Measurements from ENCODE around the gene CLASP2. TPM values are rescaled to one million over a fixed set of nuclear protein-coding genes. Genes with fewer than 3 reads are reported as not detected.

Gene CLASP2
- total RNA-seq, 1 experiment from 2014 or later: 36.5 TPM

DNA sequence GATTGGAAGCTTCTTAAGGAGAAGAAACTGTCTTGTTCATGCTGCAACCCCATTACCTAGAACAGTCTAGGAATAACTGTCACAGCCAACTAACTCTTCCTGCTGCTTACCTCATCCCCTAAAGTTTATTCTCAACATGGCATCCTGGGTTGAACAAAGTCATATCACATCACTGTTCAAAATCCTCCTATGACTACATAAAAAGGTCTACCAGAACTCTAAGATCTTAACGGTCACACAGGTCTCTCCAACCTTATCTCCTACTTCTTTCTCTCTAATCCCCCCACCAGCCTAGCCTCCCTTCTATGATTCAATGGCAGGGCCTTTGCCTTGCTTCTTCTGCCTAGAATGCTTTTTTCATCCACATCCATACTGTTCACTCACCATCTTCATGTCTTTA, 69.3 kb downstream of the CLASP2 start:
- BruUV-seq (replicated peaks): no TSS peak
- H3K4me2 ChIP-seq: no peak overlapping the region
- TF ChIP-seq, protein P1, sequence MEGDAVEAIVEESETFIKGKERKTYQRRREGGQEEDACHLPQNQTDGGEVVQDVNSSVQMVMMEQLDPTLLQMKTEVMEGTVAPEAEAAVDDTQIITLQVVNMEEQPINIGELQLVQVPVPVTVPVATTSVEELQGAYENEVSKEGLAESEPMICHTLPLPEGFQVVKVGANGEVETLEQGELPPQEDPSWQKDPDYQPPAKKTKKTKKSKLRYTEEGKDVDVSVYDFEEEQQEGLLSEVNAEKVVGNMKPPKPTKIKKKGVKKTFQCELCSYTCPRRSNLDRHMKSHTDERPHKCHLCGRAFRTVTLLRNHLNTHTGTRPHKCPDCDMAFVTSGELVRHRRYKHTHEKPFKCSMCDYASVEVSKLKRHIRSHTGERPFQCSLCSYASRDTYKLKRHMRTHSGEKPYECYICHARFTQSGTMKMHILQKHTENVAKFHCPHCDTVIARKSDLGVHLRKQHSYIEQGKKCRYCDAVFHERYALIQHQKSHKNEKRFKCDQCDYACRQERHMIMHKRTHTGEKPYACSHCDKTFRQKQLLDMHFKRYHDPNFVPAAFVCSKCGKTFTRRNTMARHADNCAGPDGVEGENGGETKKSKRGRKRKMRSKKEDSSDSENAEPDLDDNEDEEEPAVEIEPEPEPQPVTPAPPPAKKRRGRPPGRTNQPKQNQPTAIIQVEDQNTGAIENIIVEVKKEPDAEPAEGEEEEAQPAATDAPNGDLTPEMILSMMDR (conservative IDR thresholded peaks at IDR 0.05): no peak
- no peak for TF ChIP-seq EZH2 (IDR thresholded peaks at IDR 0.05; ENCODE audit: low read depth)
- no peaks in the 10 kb centered on the region for H3K36me3 ChIP-seq (ENCODE audit: low read depth)
- no peaks in the 10 kb centered on the region for H3K79me2 ChIP-seq (ENCODE audit: low read depth)
- ChIA-PET CTCF (no interaction called here), POLR2A (ENCODE audit: unreplicated experiment) (no interaction called here)
- intact Hi-C loops (cut with micrococcal nuclease; ENCODE audit: unreplicated experiment): no loop called here
- no peak overlapping the region for H2AFZ ChIP-seq
- no peaks in the 10 kb centered on the region for H3K4me1 ChIP-seq (replicated peaks; ENCODE audit: insufficient read depth)
- DNase-seq: no peak
- no peak overlapping the region for H3K27ac ChIP-seq
- no peaks in the 10 kb centered on the region for H3K9me2 ChIP-seq (ENCODE audit: insufficient read depth)
- H3K9me3 ChIP-seq (ENCODE audit: insufficient read depth, low read depth): no peaks in the 10 kb centered on the region
- H3K4me3 ChIP-seq: no peak overlapping the region
- H3F3A ChIP-seq (ENCODE audit: insufficient read depth, low read depth): no peaks in the 10 kb centered on the region
- no peaks in the 10 kb centered on the region for H3K27me3 ChIP-seq (ENCODE audit: insufficient read depth, low read depth)
- no peaks in the 10 kb centered on the region for H4K20me1 ChIP-seq (ENCODE audit: insufficient read depth)

DNA sequence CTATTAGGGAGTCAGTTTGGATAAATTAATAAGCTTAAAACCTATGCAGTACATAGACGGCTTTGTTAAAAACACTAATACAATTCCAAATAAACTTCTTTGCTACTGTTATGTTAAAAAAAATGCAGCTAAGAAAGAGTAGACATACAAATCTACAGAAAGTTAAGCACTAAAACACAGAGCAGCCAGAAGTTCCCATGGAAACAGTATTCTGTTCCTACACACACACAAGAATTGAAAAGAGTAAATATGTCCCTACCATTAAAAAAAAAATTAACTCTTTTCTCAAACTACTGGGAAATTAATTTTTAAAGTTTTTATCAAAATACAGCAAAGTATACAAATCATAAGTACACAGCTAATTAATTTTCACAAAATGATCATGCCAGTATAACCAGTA, 71.6 kb downstream of the CLASP2 start:
- TF ChIP-seq EZH2 (IDR thresholded peaks at IDR 0.05; ENCODE audit: low read depth): no peak
- TF ChIP-seq, protein P1 (conservative IDR thresholded peaks at IDR 0.05): no peak
- H3K9me3 ChIP-seq (ENCODE audit: insufficient read depth, low read depth): no peaks in the 10 kb centered on the region
- no TSS peak for BruUV-seq (replicated peaks)
- POLR2A ChIA-PET (ENCODE audit: unreplicated experiment): interaction anchor here (0.6 kb wide), 1 partner anchor 166 kb away, joined by 6 read pairs; no protein-coding TSS in a partner anchor
- no peaks in the 10 kb centered on the region for H3F3A ChIP-seq (ENCODE audit: insufficient read depth, low read depth)
- H3K9me2 ChIP-seq (ENCODE audit: insufficient read depth): no peaks in the 10 kb centered on the region
- no peaks in the 10 kb centered on the region for H3K36me3 ChIP-seq (ENCODE audit: low read depth)
- H3K4me1 ChIP-seq (replicated peaks; ENCODE audit: insufficient read depth): no peaks in the 10 kb centered on the region
- no peaks in the 10 kb centered on the region for H3K27me3 ChIP-seq (ENCODE audit: insufficient read depth, low read depth)
- no peak overlapping the region for H3K27ac ChIP-seq
- intact Hi-C loops (cut with micrococcal nuclease; ENCODE audit: unreplicated experiment): no loop called here
- CTCF ChIA-PET: no interaction called here
- H2AFZ ChIP-seq: no peak overlapping the region
- H4K20me1 ChIP-seq (ENCODE audit: insufficient read depth): no peaks in the 10 kb centered on the region
- no peaks in the 10 kb centered on the region for H3K79me2 ChIP-seq (ENCODE audit: low read depth)
- DNase-seq: no peak
- no peak overlapping the region for H3K4me3 ChIP-seq
- H3K4me2 ChIP-seq: no peak overlapping the region

DNA sequence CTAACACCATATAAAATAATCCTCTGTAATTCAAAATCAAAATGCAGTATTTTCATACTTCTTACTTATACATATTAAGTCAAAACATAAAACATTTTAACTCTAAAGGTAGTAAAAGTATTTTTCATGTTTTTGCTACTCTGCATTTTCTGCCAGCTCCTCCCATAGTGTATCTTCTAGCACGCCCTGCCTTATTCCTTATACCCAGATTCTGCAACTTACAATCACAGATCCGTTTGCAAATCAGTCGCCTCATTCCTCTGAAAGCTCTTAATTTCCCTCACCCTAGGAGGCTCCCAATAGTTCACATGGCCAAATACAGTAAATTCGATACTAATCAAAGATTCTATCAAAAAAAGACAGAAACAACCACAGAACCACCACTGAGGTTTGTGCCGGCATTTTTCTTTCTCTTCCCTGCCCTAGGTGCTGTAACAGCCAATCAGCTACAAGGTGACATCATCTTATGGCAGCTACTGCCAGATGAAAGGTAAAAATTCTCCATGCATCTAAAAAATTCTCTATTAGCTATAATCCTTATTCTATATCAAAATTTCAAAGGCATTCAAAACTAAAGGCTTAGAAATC, 72.9 kb downstream of the CLASP2 start:
- Histone ChIP-seq H3K36me3 (ENCODE audit: low read depth) (no peaks in the 10 kb centered on the region), H3K9me2 (ENCODE audit: insufficient read depth) (no peaks in the 10 kb centered on the region), H3K4me2 (no peak overlapping the region), H3K4me3 (no peak overlapping the region), H3K27me3 (ENCODE audit: insufficient read depth, low read depth) (no peaks in the 10 kb centered on the region), H3K79me2 (ENCODE audit: low read depth) (no peaks in the 10 kb centered on the region), H4K20me1 (ENCODE audit: insufficient read depth) (no peaks in the 10 kb centered on the region), H3F3A (ENCODE audit: insufficient read depth, low read depth) (no peaks in the 10 kb centered on the region), H3K9me3 (ENCODE audit: insufficient read depth, low read depth) (no peaks in the 10 kb centered on the region), H3K4me1 (replicated peaks; ENCODE audit: insufficient read depth) (no peaks in the 10 kb centered on the region), H3K27ac (no peak overlapping the region), H2AFZ (no peak overlapping the region)
- intact Hi-C loops (cut with micrococcal nuclease; ENCODE audit: unreplicated experiment): no loop called here
- TF ChIP-seq EZH2 (IDR thresholded peaks at IDR 0.05; ENCODE audit: low read depth): no peak
- TF ChIP-seq, protein P1 (conservative IDR thresholded peaks at IDR 0.05): no peak
- DNase-seq: no peak
- ChIA-PET CTCF (interaction anchor here (1.0 kb wide), 1 partner anchor 142 kb away, joined by 3 read pairs; no protein-coding TSS in a partner anchor), POLR2A (ENCODE audit: unreplicated experiment) (no interaction called here)
- BruUV-seq (replicated peaks): no TSS peak
